GM23248 (cell line): ENCODE measurements around the gene FANCG. TPM values are rescaled to one million over a fixed set of nuclear protein-coding genes. Genes with fewer than 3 reads are reported as not detected.
A peak's percentile ranks its signal among the peaks of the same experiment; 100 is the strongest.

Experiments
- DNase-seq: peaks from one replicate; pipeline ENCODE4 v3.0.0-alpha.2; 2015
- H2AFZ ChIP-seq: fragments of 200-600 bp; sonication (generic); 2 replicates; pipeline ENCODE4 v1.6.1; 2016; ENCODE audit warnings: antibody characterized with exemption
- H3F3A ChIP-seq: fragments of 200-600 bp; sonication (generic); 2 replicates; pipeline ENCODE4 v1.6.1; 2016; ENCODE audit warnings: mild to moderate bottlenecking, antibody characterized with exemption, mixed run types; ENCODE audit not compliant: insufficient read depth
- H3K27ac ChIP-seq: fragments of 200-600 bp; sonication (generic); 2 replicates; pipeline ENCODE4 v1.5.1; 2016; ENCODE audit warnings: mild to moderate bottlenecking
- H3K27me3 ChIP-seq: fragments of 200-600 bp; sonication (generic); replicated peaks from 2 replicates; pipeline ENCODE4 v1.6.1; 2016; ENCODE audit warnings: mild to moderate bottlenecking; ENCODE audit not compliant: insufficient read depth
- H3K36me3 ChIP-seq: fragments of 200-600 bp; sonication (generic); 2 replicates; pipeline ENCODE4 v1.6.1; 2016; ENCODE audit warnings: low read depth, mild to moderate bottlenecking
- H3K4me1 ChIP-seq: fragments of 200-600 bp; sonication (generic); 2 replicates; pipeline ENCODE4 v1.6.1; 2016; ENCODE audit warnings: mild to moderate bottlenecking; ENCODE audit not compliant: insufficient read depth
- H3K4me2 ChIP-seq: fragments of 200-600 bp; sonication (generic); one replicate; pipeline ENCODE4 v1.6.1; 2016; ENCODE audit warnings: mild to moderate bottlenecking; ENCODE audit not compliant: unreplicated experiment
- H3K4me3 ChIP-seq: fragments of 200-600 bp; sonication (generic); 2 replicates; pipeline ENCODE4 v1.5.1; 2016; ENCODE audit warnings: mild to moderate bottlenecking
- H3K79me2 ChIP-seq: fragments of 200-600 bp; sonication (generic); 2 replicates; pipeline ENCODE4 v1.6.1; 2016; ENCODE audit warnings: mild to moderate bottlenecking; ENCODE audit not compliant: insufficient read depth
- H3K9ac ChIP-seq: fragments of 200-600 bp; sonication (generic); 2 replicates; pipeline ENCODE4 v1.6.1; 2016; ENCODE audit warnings: mild to moderate bottlenecking
- H3K9me2 ChIP-seq: fragments of 200-600 bp; sonication (generic); 2 replicates; pipeline ENCODE4 v1.6.1; 2016; ENCODE audit warnings: mixed run types, mild to moderate bottlenecking, moderate library complexity; ENCODE audit not compliant: insufficient read depth
- H3K9me3 ChIP-seq: fragments of 200-600 bp; sonication (generic); one replicate; pipeline ENCODE4 v1.6.1; 2017; ENCODE audit warnings: low read depth
- H4K20me1 ChIP-seq: fragments of 200-600 bp; sonication (generic); 2 replicates; pipeline ENCODE4 v1.6.0; 2016; ENCODE audit not compliant: insufficient read depth
- EZH2 ChIP-seq: fragments of 200-600 bp; sonication (generic); IDR thresholded peaks from 2 replicates; pipeline ENCODE4 v1.6.1; 2018; ENCODE audit warnings: antibody characterized with exemption, mild to moderate bottlenecking; ENCODE audit not compliant: insufficient read depth, poor library complexity, severe bottlenecking
- EZH2phosphoT487 ChIP-seq: fragments of 200-600 bp; sonication (generic); IDR thresholded peaks from 2 replicates; pipeline ENCODE4 v1.6.1; 2018; ENCODE audit warnings: antibody characterized with exemption, moderate library complexity, mild to moderate bottlenecking, low read depth; ENCODE audit not compliant: insufficient read depth
- WGBS, 2 experiments: methylation state at CpG; one replicate each; pipeline ENCODE4 v1.1.6; 2015 to 2017; ENCODE audit warnings: low lambda C conversion rate in 2 of 2, low coverage in 1 of 2; ENCODE audit errors: missing lambda C conversion rate in 2 of 2; 5-methylcytosine and 5-hydroxymethylcytosine counted together
- in situ Hi-C: fragments of 300-500 bp; cut with MboI; formaldehyde crosslinking; loops from 2 replicates; pipeline ENCODE4 v1.15.0; 2020
- polyA plus RNA-seq: library from polyadenylated mRNA; unstranded; fragments of >200 nt; fragmentation: Nextera tagmentation; extraction: Ambion mirVana; gene quantifications from 2 replicates; pipeline ENCODE4 v1.2.1, GENCODE V29; 2016
- total RNA-seq: library from RNA; depleted of rRNA; stranded (reverse); fragments of >200 nt; shearing (Covaris generic); gene quantifications from 2 replicates; pipeline ENCODE4 v1.2.3, GENCODE V29; 2014

The FANCG gene
- total and polyA plus RNA-seq, 2 experiments from 2014 or later = 15.3 to 20.0 TPM

GRCh38 chr9:35072461-35073278 is 7.1 kb downstream of the FANCG start, which contains the start of gene VCP:
Gene VCP, minus strand, starts transcription at chr9:35072625. Its CDS starts 272 bp downstream, at chr9:35072353.
- Histone ChIP-seq H3F3A (peaks cover 20% of the 10 kb centered on the region), H4K20me1 (peaks cover 27% of the 10 kb centered on the region), H3K27me3 (no peaks in the 10 kb centered on the region), H3K4me2 (peak within 1 kb of the TSS; percentile 95), H3K36me3 (no peaks in the 10 kb centered on the region), H2AFZ (peak within 1 kb of the TSS; percentile 71), H3K9me2 (no peaks in the 10 kb centered on the region), H3K27ac (peak within 1 kb of the TSS; percentile 100), H3K79me2 (peaks cover 54% of the 10 kb centered on the region), H3K9me3 (no peaks in the 10 kb centered on the region), H3K4me1 (peaks cover 35% of the 10 kb centered on the region), H3K9ac (peak within 1 kb of the TSS; percentile 100), H3K4me3 (peak within 1 kb of the TSS; percentile 86)
- in situ Hi-C loops = no loop called here
- peak; percentile 99 for DNase-seq
- no peak for TF ChIP-seq EZH2
- no peak for TF ChIP-seq EZH2phosphoT487
- WGBS, 2 experiments = 5 to 10% methylated on average over 29 to 54 of the region's 54 CpGs

- H3K9me3 ChIP-seq = no peaks in the 10 kb centered on the region
- in situ Hi-C loops = no loop called here
- peak; percentile 96 for DNase-seq
- peak overlapping the region; percentile 95 for H3K4me2 ChIP-seq
- H4K20me1 ChIP-seq = peaks cover 31% of the 10 kb centered on the region
- peak overlapping the region; percentile 100 for H3K27ac ChIP-seq
- peak overlapping the region; percentile 86 for H3K4me3 ChIP-seq
- H2AFZ ChIP-seq = no peak overlapping the region
- H3K27me3 ChIP-seq = no peaks in the 10 kb centered on the region
- H3F3A ChIP-seq = peaks cover 20% of the 10 kb centered on the region
- WGBS, 2 experiments = 1% methylated on average over 69 to 73 of the region's 79 CpGs
- H3K36me3 ChIP-seq = peaks cover 6% of the 10 kb centered on the region; the same call in 1 of the 2 replicates
- H3K9ac ChIP-seq = peak overlapping the region; percentile 100
- H3K9me2 ChIP-seq = no peaks in the 10 kb centered on the region
- TF ChIP-seq EZH2phosphoT487 (no peak), EZH2 (no peak)
- H3K4me1 ChIP-seq = peaks cover 35% of the 10 kb centered on the region
- H3K79me2 ChIP-seq = peaks cover 54% of the 10 kb centered on the region
Observed at GRCh38 chr9:35071814-35072460, 7.8 kb downstream of the FANCG start.

DNA sequence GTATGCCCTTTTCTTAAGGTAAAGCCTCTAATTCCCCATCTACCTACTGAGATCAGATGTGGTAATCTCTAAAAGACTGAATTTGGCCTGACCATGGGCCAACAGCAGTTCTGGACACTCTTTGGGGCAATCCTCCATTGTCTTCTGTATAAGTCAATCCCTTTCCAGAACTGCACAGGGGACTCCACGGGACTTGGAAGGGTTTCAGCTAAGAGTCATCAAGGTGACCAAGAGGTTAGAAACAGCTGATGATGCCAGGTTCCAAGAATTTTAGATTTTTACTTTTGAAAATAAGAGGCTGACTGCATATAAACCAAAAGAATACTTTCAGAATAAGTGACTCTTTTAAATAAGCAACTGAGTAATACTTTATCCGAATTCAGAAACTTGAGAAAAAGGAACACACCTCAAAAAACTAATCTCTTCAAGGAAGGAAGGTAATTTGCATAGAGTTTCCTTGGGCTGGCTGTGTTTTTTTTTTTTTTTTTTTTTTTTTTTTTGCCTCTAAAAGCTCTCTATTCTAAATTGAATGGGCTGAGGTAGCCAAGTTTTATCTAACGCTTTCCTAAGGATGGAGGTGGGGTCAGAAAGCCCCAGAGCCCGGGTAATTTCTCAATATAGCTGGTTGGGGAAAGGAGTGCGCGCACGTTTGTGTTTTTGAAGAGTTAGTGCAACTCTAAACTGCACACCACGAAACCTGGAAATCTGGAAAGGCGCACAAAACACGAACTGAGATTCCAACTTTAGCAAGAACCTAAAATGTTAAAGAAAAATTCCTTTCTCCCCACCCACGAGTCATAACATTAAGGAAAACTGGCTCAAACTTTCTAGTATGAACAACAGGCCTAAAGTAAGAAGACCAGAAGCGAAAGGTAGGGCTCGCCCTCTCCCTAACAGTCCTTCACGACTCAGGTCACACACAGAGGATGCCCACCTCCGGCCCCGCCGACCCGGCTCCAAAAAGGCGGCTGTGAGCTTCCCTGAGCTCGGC is 8.6 kb downstream of the FANCG start:
- Histone ChIP-seq H3K9me3 (no peaks in the 10 kb centered on the region), H3K4me1 (peaks cover 35% of the 10 kb centered on the region), H3F3A (peaks cover 20% of the 10 kb centered on the region), H3K9me2 (no peaks in the 10 kb centered on the region), H3K79me2 (peaks cover 57% of the 10 kb centered on the region), H3K4me3 (peak overlapping the region; percentile 86), H3K4me2 (peak overlapping the region; percentile 95), H2AFZ (no peak overlapping the region), H3K9ac (peak overlapping the region; percentile 100), H3K27ac (peak overlapping the region; percentile 100), H3K27me3 (no peaks in the 10 kb centered on the region), H4K20me1 (peaks cover 31% of the 10 kb centered on the region), H3K36me3 (peaks cover 13% of the 10 kb centered on the region; the same call in 1 of the 2 replicates)
- in situ Hi-C loops = no loop called here
- DNase-seq = peak; percentile 75
- WGBS, 2 experiments = 0 to 1% methylated on average over 15 to 20 of the region's 20 CpGs
- TF ChIP-seq EZH2 = no peak
- no peak for TF ChIP-seq EZH2phosphoT487

- Histone ChIP-seq H3K9me3 (no peaks in the 10 kb centered on the region), H3K27me3 (no peaks in the 10 kb centered on the region), H3K9me2 (no peaks in the 10 kb centered on the region), H3K9ac (no peak overlapping the region), H3K79me2 (peaks cover 78% of the 10 kb centered on the region), H4K20me1 (peaks cover 31% of the 10 kb centered on the region), H3K36me3 (peaks cover 33% of the 10 kb centered on the region), H3K4me3 (peak overlapping the region; percentile 86), H3K4me1 (peaks cover 35% of the 10 kb centered on the region), H3K27ac (no peak overlapping the region), H3K4me2 (peak overlapping the region; percentile 13), H2AFZ (no peak overlapping the region), H3F3A (peaks cover 23% of the 10 kb centered on the region)
- in situ Hi-C loops = no loop called here
- TF ChIP-seq EZH2phosphoT487 = no peak
- no peak for TF ChIP-seq EZH2
- 63 to 66% methylated on average over 4 of the region's 4 CpGs for WGBS, 2 experiments
- no peak for DNase-seq
Observed at GRCh38 chr9:35069020-35069419, 10.7 kb downstream of the FANCG start.
